ENCODE measurements around the gene PCCA.

PCCA gene

GRCh38 chr13:100534911-100535310 is 446.0 kb downstream of the PCCA start:
- TF ChIP-seq RARB (CRISPR knock-in tag; IDR thresholded peaks at IDR 0.05) (no peak), OSR1 (CRISPR knock-in tag; IDR thresholded peaks at IDR 0.05) (no peak), CSRNP3 (CRISPR knock-in tag; IDR thresholded peaks at IDR 0.05) (no peak), ARNTL (CRISPR knock-in tag; IDR thresholded peaks at IDR 0.05; ENCODE audit: borderline replicate concordance, low read depth) (no peak), SNAI2 (CRISPR knock-in tag; IDR thresholded peaks at IDR 0.05) (no peak), CSDC2 (CRISPR knock-in tag; IDR thresholded peaks at IDR 0.05) (no peak), ZFP3 (CRISPR knock-in tag; IDR thresholded peaks at IDR 0.05) (no peak), PPARA (CRISPR knock-in tag; IDR thresholded peaks at IDR 0.05; ENCODE audit: borderline replicate concordance) (no peak), ISL1 (CRISPR knock-in tag; IDR thresholded peaks at IDR 0.05) (no peak), ZNF565 (CRISPR knock-in tag; conservative IDR thresholded peaks at IDR 0.05; ENCODE audit: low read depth) (no peak), TCF4 (CRISPR knock-in tag; IDR thresholded peaks at IDR 0.05; ENCODE audit: borderline replicate concordance) (no peak), ZC3H10 (CRISPR knock-in tag; IDR thresholded peaks at IDR 0.05) (no peak), GLIS3 (CRISPR knock-in tag; IDR thresholded peaks at IDR 0.05) (no peak), TOX (CRISPR knock-in tag; IDR thresholded peaks at IDR 0.05; ENCODE audit: borderline replicate concordance) (no peak)
- TF ChIP-seq, protein P1, sequence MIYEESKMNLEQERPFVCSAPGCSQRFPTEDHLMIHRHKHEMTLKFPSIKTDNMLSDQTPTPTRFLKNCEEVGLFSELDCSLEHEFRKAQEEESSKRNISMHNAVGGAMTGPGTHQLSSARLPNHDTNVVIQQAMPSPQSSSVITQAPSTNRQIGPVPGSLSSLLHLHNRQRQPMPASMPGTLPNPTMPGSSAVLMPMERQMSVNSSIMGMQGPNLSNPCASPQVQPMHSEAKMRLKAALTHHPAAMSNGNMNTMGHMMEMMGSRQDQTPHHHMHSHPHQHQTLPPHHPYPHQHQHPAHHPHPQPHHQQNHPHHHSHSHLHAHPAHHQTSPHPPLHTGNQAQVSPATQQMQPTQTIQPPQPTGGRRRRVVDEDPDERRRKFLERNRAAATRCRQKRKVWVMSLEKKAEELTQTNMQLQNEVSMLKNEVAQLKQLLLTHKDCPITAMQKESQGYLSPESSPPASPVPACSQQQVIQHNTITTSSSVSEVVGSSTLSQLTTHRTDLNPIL (CRISPR knock-in tag; IDR thresholded peaks at IDR 0.05; ENCODE audit: low read depth), result no peak
- TF ChIP-seq, protein P2, sequence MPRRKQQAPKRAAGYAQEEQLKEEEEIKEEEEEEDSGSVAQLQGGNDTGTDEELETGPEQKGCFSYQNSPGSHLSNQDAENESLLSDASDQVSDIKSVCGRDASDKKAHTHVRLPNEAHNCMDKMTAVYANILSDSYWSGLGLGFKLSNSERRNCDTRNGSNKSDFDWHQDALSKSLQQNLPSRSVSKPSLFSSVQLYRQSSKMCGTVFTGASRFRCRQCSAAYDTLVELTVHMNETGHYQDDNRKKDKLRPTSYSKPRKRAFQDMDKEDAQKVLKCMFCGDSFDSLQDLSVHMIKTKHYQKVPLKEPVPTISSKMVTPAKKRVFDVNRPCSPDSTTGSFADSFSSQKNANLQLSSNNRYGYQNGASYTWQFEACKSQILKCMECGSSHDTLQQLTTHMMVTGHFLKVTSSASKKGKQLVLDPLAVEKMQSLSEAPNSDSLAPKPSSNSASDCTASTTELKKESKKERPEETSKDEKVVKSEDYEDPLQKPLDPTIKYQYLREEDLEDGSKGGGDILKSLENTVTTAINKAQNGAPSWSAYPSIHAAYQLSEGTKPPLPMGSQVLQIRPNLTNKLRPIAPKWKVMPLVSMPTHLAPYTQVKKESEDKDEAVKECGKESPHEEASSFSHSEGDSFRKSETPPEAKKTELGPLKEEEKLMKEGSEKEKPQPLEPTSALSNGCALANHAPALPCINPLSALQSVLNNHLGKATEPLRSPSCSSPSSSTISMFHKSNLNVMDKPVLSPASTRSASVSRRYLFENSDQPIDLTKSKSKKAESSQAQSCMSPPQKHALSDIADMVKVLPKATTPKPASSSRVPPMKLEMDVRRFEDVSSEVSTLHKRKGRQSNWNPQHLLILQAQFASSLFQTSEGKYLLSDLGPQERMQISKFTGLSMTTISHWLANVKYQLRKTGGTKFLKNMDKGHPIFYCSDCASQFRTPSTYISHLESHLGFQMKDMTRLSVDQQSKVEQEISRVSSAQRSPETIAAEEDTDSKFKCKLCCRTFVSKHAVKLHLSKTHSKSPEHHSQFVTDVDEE (CRISPR knock-in tag; IDR thresholded peaks at IDR 0.05), result no peak
- ATAC-seq, result no peak

GRCh38 chr13:100535426-100536135 is 446.7 kb downstream of the PCCA start:
- TF ChIP-seq TOX (CRISPR knock-in tag; IDR thresholded peaks at IDR 0.05; ENCODE audit: borderline replicate concordance) (no peak), ZFP3 (CRISPR knock-in tag; IDR thresholded peaks at IDR 0.05) (no peak), ZC3H10 (CRISPR knock-in tag; IDR thresholded peaks at IDR 0.05) (no peak)
- no peak; the same call in 2 of the 3 replicates for ATAC-seq

DNA sequence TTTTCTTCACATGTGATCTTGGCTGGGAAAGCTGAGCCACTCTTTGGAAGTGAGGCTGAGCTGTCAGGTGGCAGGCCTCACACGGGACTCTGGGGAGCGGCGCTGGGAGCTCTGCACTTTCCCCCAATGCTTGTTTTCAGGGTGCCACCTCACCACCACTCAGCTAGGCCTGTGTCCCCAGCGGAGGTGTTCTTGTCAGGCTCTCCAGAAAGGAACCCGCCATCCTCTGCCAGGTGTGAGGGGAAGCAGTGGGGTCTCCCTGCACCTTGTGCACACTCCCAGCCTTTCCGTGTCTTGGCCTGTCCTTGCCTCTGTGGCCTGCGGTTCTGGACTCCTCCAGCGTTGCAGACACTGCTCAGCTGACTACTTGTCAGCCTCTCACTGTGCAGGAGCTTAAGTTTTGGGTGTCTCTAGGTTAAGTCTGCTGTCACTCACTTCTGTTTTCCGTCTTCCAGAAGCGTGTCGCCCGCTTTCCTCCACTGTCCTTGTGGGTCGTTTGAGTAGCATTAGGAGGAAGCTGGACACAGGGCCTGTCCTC is 447.8 kb downstream of the PCCA start:
- ATAC-seq, result no peak
- TF ChIP-seq ESRRG (CRISPR knock-in tag; IDR thresholded peaks at IDR 0.05), result no peak
- TF ChIP-seq, protein P2 (CRISPR knock-in tag; IDR thresholded peaks at IDR 0.05), result no peak
- no peak for TF ChIP-seq ZNF8 (CRISPR knock-in tag; IDR thresholded peaks at IDR 0.05)
- no peak for TF ChIP-seq RARB (CRISPR knock-in tag; IDR thresholded peaks at IDR 0.05)
- TF ChIP-seq, protein P1 (CRISPR knock-in tag; IDR thresholded peaks at IDR 0.05; ENCODE audit: low read depth), result no peak
- no peak for TF ChIP-seq TCF4 (CRISPR knock-in tag; IDR thresholded peaks at IDR 0.05; ENCODE audit: borderline replicate concordance)
- no peak for TF ChIP-seq GLIS3 (CRISPR knock-in tag; IDR thresholded peaks at IDR 0.05)
- TF ChIP-seq, protein P3, sequence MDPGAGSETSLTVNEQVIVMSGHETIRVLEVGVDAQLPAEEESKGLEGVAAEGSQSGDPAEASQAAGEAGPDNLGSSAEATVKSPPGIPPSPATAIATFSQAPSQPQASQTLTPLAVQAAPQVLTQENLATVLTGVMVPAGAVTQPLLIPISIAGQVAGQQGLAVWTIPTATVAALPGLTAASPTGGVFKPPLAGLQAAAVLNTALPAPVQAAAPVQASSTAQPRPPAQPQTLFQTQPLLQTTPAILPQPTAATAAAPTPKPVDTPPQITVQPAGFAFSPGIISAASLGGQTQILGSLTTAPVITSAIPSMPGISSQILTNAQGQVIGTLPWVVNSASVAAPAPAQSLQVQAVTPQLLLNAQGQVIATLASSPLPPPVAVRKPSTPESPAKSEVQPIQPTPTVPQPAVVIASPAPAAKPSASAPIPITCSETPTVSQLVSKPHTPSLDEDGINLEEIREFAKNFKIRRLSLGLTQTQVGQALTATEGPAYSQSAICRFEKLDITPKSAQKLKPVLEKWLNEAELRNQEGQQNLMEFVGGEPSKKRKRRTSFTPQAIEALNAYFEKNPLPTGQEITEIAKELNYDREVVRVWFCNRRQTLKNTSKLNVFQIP (CRISPR knock-in tag; IDR thresholded peaks at IDR 0.05; ENCODE audit: borderline replicate concordance, low read depth), result no peak
- TF ChIP-seq ZFP3 (CRISPR knock-in tag; IDR thresholded peaks at IDR 0.05), result no peak
- TF ChIP-seq CSRNP3 (CRISPR knock-in tag; IDR thresholded peaks at IDR 0.05), result no peak
- no peak for TF ChIP-seq ARNTL (CRISPR knock-in tag; IDR thresholded peaks at IDR 0.05; ENCODE audit: borderline replicate concordance, low read depth)
- no peak for TF ChIP-seq OSR1 (CRISPR knock-in tag; IDR thresholded peaks at IDR 0.05)
- no peak for TF ChIP-seq TOX (CRISPR knock-in tag; IDR thresholded peaks at IDR 0.05; ENCODE audit: borderline replicate concordance)
- TF ChIP-seq PPARA (CRISPR knock-in tag; IDR thresholded peaks at IDR 0.05; ENCODE audit: borderline replicate concordance), result no peak

Measured in SK-N-SH treated with all-trans-retinoic acid at 6 μM for 48 hours (cell line).